Right cardiac atrium (tissue), 5 donors: ENCODE results near the gene TFAP2A. TPM values are rescaled to one million over a fixed set of nuclear protein-coding genes. Genes with fewer than 3 reads are reported as not detected.

Experiments used
- ATAC-seq, 2 donors: fragments of 200-7000 bp; cut with Tn5 transposase; one replicate each; pipeline versions ENCODE4 v1.8.0 to v1.9.1; 2020; ENCODE audit warnings: moderate library complexity in 2 of 2, mild to moderate bottlenecking in 1 of 2
- DNase-seq, 3 donors: peaks; one replicate each; pipeline ENCODE4 v3.0.0-alpha.2; 2020
- H3K27ac ChIP-seq: one replicate; pipeline ENCODE4 v1.5.1; 2013; ENCODE audit warnings: mild to moderate bottlenecking, low read length, control low read depth, moderate library complexity
- H3K27me3 ChIP-seq: one replicate; pipeline ENCODE4 v1.6.1; 2013; ENCODE audit not compliant: control insufficient read depth, insufficient read depth
- H3K4me1 ChIP-seq: one replicate; pipeline ENCODE4 v1.6.1; 2013; ENCODE audit warnings: low read length; ENCODE audit not compliant: control insufficient read depth, insufficient read depth
- H3K4me3 ChIP-seq: one replicate; pipeline ENCODE4 v1.5.1; 2013; ENCODE audit warnings: low read length, control low read depth
- H3K9me3 ChIP-seq: one replicate; pipeline ENCODE4 v1.6.1; 2013; ENCODE audit warnings: low read length; ENCODE audit not compliant: control insufficient read depth
- WGBS: extraction: QIAGEN DNeasy Blood & Tissue Kit; methylation state at CpG from one replicate; pipeline ENCODE4 v1.1.7; 2013; 5-methylcytosine and 5-hydroxymethylcytosine counted together
- intact Hi-C, 4 donors: fragments of 100-400 bp; cut with DNase I; formaldehyde crosslinking; loops; one replicate each; pipeline versions ENCODE4 v1.11.0 to v1.14.0; 2022 to 2023
- polyA plus RNA-seq: library from polyadenylated mRNA; stranded (reverse); fragments of 200-250 nt; gene quantifications from one replicate; pipeline ENCODE4 v1.2.3, GENCODE V29; 2013
- total RNA-seq, 4 donors: library from RNA; stranded (reverse); fragmentation: NEBNext Ultra II Directional; extraction: Animal tissue kit (Norgen Biotek cat#: 25700); gene quantifications; one replicate each; pipeline ENCODE4 v1.2.1, GENCODE V29; 2021
- donor health status: healthy with polysubstance abuse.
- donor health status: DM: no; HTN: yes; CAD: no.
- donor health status: DM: no; HTN: no; CAD: no.
- donor health status: DM: no; HTN: yes; CAD: no; lungs with severe emphysema.
- donor health status: DM: yes; HTN: yes; CAD: no.

Gene TFAP2A
- total and polyA plus RNA-seq, 5 donors: 0.53 to 1.6 (median 0.71) TPM

DNA sequence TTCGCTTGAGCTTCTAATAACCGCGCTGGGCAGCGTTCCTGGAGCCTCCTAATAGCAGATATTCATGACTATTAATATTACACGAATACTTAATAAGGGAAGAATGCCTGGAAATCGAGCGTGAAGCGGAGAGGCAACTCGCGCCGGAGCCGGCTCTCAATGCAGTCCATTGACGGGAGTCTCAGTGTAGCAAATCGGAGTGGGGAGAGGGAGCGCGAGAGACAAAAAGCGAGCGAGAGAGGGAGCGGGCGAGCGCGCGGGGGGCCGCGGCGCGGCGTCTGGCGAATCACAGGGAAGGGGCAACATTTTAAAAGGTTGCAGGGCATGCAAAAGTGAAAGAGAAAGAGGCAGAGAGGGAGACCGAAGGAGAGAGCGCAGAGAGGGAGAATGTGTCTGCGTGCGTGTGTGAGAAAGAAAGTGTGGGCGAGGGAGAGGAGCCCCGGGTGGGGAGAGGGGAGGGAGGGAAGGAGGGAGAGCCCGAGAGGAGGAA is 2.9 kb downstream of the TFAP2A start:
- DNase-seq (peak in 2 of 3 donors; percentile 39 to 66), ATAC-seq (peak; percentile 20 to 46)
- peaks cover 2% of the 10 kb centered on the region for H3K27me3 ChIP-seq
- peaks cover 8% of the 10 kb centered on the region for H3K4me1 ChIP-seq
- H3K27ac ChIP-seq: no peak overlapping the region
- intact Hi-C loops: no loop called here
- no peaks in the 10 kb centered on the region for H3K9me3 ChIP-seq
- WGBS: under 1% methylated on average over 36 of the region's 36 CpGs
- H3K4me3 ChIP-seq: peak overlapping the region; percentile 90

- Histone ChIP-seq H3K27me3 (peaks cover 2% of the 10 kb centered on the region), H3K4me1 (peaks cover 8% of the 10 kb centered on the region), H3K9me3 (no peaks in the 10 kb centered on the region), H3K4me3 (peak overlapping the region; percentile 90), H3K27ac (no peak overlapping the region)
- DNase-seq (peak in 2 of 3 donors; percentile 26 to 41), ATAC-seq (peak in 1 of 2 donors; percentile 15)
- WGBS: 2% methylated on average over 65 of the region's 65 CpGs
- intact Hi-C loops: no loop called here
These were observed 3.5 kb downstream of the TFAP2A start for GRCh38 chr6:10411131-10411970.

DNA sequence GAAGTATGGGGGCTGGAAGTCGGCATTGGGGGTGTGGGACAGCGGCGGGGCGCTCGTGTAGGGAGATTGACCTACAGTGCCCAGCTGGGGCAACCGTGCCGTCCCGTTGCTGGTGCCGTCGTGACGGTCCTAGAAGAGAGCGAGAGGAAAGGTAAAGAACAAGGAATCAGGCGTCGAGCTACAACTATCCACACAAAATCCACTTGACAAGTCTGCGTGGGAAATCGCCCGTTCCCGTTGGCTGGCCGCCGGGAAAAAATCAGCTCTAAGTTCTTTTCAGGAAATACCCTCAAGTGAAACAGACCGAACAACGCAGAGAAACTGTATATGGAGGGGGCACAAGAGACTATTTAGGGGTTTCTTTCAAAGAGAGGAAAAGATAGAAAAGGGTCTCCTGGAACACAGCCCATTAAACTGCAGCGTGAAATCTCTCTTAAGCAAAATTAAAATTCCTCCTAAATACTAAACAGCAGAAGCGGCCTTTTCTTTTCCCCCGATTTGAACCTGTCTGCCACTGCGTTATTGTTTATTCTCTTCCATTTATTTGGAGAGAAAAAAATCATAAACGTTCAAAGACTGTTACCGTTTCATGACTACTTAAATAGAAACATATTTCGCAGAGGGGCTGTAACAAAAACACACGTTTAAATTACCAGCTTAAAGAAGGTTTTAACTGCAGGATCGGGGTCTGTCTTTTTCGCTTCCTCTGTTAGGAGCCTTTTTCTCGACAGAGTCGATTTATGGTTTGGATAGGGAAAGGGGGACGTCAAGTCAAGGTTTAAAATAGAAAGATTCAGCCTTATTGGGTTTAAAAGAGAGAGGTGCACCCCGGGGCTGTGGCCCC is 4.4 kb downstream of the TFAP2A start:
- Histone ChIP-seq H3K4me3 (peak overlapping the region; percentile 90), H3K9me3 (no peaks in the 10 kb centered on the region), H3K27ac (no peak overlapping the region), H3K4me1 (peaks cover 8% of the 10 kb centered on the region), H3K27me3 (peaks cover 2% of the 10 kb centered on the region)
- no peak for DNase-seq
- ATAC-seq: no peak
- whole genome bisulfite sequencing: 6% methylated on average over 36 of the region's 36 CpGs
- intact Hi-C loops: no loop called here

GRCh38 chr6:10409731-10410206 is 5.1 kb downstream of the TFAP2A start:
- DNase-seq (peak in 1 of 3 donors; percentile 35), ATAC-seq (no peak)
- no peak overlapping the region for H3K27ac ChIP-seq
- no peak overlapping the region for H3K4me3 ChIP-seq
- H3K9me3 ChIP-seq: no peaks in the 10 kb centered on the region
- intact Hi-C loops: no loop called here
- H3K4me1 ChIP-seq: peaks cover 6% of the 10 kb centered on the region
- WGBS: 6% methylated on average over 30 of the region's 30 CpGs
- H3K27me3 ChIP-seq: peaks cover 2% of the 10 kb centered on the region

DNA sequence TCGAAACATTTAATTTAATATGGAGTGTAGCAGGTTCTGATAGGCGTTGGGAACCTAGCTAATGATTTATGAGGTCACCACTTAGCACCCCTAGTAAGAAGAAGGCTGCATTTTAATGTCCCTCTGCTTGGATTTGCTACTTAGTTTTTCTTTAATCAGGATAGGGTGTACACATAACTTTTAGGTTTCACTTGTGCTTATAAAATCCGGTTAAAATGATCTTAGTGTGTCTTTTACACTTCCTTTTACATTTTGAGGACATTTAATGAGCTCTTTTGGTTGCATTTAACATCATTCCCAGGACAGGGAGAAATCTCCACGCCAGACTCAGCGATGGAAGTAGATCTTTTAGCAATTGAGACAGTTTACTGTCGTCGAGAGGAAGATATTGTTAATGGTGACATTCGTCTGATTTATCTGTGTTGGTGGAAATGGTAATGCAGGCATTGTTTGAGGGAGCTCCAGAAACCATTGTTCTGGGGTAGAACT is 5.6 kb downstream of the TFAP2A start:
- H3K4me1 ChIP-seq: peaks cover 3% of the 10 kb centered on the region
- H3K27ac ChIP-seq: no peak overlapping the region
- H3K9me3 ChIP-seq: no peaks in the 10 kb centered on the region
- intact Hi-C loops: no loop called here
- no peak for ATAC-seq
- no peak overlapping the region for H3K4me3 ChIP-seq
- 15% methylated on average over 8 of the region's 8 CpGs for WGBS
- peaks cover 2% of the 10 kb centered on the region for H3K27me3 ChIP-seq
- no peak for DNase-seq

DNA sequence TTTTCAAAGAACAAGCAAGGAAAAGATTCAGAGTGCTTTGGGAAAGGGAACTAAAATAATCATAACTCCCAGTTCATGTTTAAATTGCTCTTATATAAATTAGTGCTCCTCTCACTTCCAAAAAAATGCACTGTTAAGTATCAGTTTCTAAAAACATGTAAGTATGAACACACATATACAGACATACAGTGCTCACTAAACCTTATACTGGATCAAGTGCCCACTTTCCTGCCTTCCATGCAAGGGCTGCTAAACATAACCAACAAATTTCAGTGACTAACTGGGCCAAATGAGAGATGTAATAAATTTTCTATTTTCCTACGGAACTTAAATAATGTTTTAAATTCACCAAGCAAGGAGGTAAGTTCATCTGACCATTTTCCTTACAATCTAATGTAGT is 6.4 kb downstream of the TFAP2A start:
- intact Hi-C loops: no loop called here
- H3K4me3 ChIP-seq: no peak overlapping the region
- peaks cover 2% of the 10 kb centered on the region for H3K27me3 ChIP-seq
- no peak for DNase-seq
- ATAC-seq: no peak
- H3K27ac ChIP-seq: no peak overlapping the region
- 20% methylated on average over 1 of the region's 1 CpG for WGBS
- peaks cover 6% of the 10 kb centered on the region for H3K4me1 ChIP-seq
- no peaks in the 10 kb centered on the region for H3K9me3 ChIP-seq

- Histone ChIP-seq H3K27me3 (peaks cover 2% of the 10 kb centered on the region), H3K4me1 (peaks cover 7% of the 10 kb centered on the region), H3K9me3 (no peaks in the 10 kb centered on the region), H3K4me3 (no peak overlapping the region), H3K27ac (no peak overlapping the region)
- no peak for ATAC-seq
- 25% methylated on average over 3 of the region's 3 CpGs for WGBS
- intact Hi-C loops: no loop called here
- DNase-seq: no peak
These were observed 7.2 kb downstream of the TFAP2A start for GRCh38 chr6:10407674-10408054.

DNA sequence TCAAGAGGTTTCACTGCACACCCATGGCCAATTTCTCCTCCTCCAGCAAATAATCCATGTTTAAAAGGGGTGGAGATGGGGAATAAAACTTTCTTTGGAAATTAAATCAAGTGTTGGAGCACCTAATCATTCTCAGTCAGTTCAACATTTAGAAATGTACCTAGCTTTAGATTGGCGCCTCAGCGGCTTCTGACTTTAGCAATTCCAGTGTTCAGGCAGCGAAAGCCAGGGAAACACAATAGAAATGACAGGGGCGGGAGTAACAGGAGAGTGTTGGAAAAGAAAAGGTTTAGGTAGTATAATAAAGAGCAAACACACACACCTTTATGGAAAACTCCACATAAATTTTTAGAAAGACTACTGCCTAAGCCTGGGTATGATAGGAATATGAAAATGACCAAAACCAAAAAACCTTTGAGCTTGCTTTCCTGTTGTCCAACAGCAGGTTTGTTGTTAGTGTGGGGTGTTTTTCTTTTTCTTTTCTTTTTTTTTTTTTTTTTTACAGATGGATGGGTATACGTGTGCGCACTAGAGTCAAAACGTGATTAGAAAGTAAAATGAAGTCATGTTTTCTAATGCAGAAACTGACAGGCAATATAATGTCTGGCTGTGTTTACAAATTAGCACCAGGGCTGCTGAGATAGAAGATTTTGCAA is 7.7 kb downstream of the TFAP2A start:
- 15% methylated on average over 7 of the region's 7 CpGs for WGBS
- ATAC-seq (no peak), DNase-seq (no peak)
- peaks cover 7% of the 10 kb centered on the region for H3K4me1 ChIP-seq
- intact Hi-C loops: no loop called here
- H3K27me3 ChIP-seq: peaks cover 2% of the 10 kb centered on the region
- no peaks in the 10 kb centered on the region for H3K9me3 ChIP-seq
- H3K4me3 ChIP-seq: no peak overlapping the region
- no peak overlapping the region for H3K27ac ChIP-seq

- H3K9me3 ChIP-seq: no peaks in the 10 kb centered on the region
- WGBS: 26% methylated on average over 1 of the region's 1 CpG
- no peak overlapping the region for H3K4me3 ChIP-seq
- peaks cover 2% of the 10 kb centered on the region for H3K27me3 ChIP-seq
- intact Hi-C loops: no loop called here
- DNase-seq (no peak), ATAC-seq (no peak)
- no peak overlapping the region for H3K27ac ChIP-seq
- peaks cover 7% of the 10 kb centered on the region for H3K4me1 ChIP-seq
These were observed 8.3 kb downstream of the TFAP2A start for GRCh38 chr6:10406556-10406955.

DNA sequence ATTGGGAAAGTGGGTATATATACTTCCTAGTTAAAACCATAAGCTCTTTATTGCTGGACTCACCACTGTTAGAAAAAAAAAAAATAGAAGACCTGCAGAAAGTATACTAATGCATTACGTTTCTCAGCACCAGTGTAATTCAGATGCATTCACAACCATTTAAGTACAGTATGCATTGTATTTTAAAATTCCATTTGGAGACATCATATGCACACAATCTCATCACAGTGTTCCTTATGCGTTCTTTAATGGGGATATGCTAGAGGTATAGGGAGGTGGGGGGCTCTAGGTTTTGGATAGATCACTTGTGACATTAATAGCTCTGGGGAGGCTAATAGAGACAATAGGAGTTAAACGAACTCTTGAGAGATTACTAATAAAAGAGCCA is 9.4 kb downstream of the TFAP2A start:
- Histone ChIP-seq H3K4me1 (peaks cover 4% of the 10 kb centered on the region), H3K27ac (no peak overlapping the region), H3K4me3 (no peak overlapping the region), H3K27me3 (peaks cover 3% of the 10 kb centered on the region), H3K9me3 (no peaks in the 10 kb centered on the region)
- intact Hi-C loops: no loop called here
- DNase-seq (no peak), ATAC-seq (no peak)
- WGBS: 21% methylated on average over 3 of the region's 3 CpGs
